IMR-90 (cell line): Measurements from ENCODE around the gene CHST8. TPM values are rescaled to one million over a fixed set of nuclear protein-coding genes. Genes with fewer than 3 reads are reported as not detected.

Experiments used
- ATAC-seq: fragments of 200-7000 bp; cut with Tn5 transposase; 2 replicates; pipeline ENCODE4 v1.9.1; 2020; ENCODE audit warnings: low read depth, mild to moderate bottlenecking, moderate library complexity
- BruUV-seq: library from RNA; stranded (reverse); fragments of 400-500 nt; replicated peaks from 2 replicates; lab custom pipeline; 2021; lab: Mats Ljungman, UMichigan
- CTCF ChIA-PET: fragments of 300-600 bp; formaldehyde crosslinking; extraction: SDS; loops from one replicate; lab custom pipeline; 2021; ENCODE audit warnings: antibody characterized with exemption; lab: Yijun Ruan, JAX
- POLR2A ChIA-PET: fragments of 300-600 bp; sonication (Branson Sonifier 250); formaldehyde crosslinking; loops from one replicate; lab custom pipeline; 2022; ENCODE audit warnings: antibody characterized with exemption; ENCODE audit not compliant: unreplicated experiment; lab: Charles Lee
- DNase-seq: peaks from one replicate; pipeline ENCODE4 v3.0.0; 2013
- H2AFZ ChIP-seq: replicated peaks from 2 replicates; pipeline ENCODE3; 2013; ENCODE audit warnings: low read length, mild to moderate bottlenecking; ENCODE audit not compliant: poor library complexity
- H2AK5ac ChIP-seq: 2 replicates; pipeline ENCODE4 v1.6.1; 2013; ENCODE audit warnings: low read depth, low read length, inconsistent platforms
- H2AK9ac ChIP-seq: replicated peaks from 2 replicates; pipeline ENCODE3; 2013; ENCODE audit warnings: mild to moderate bottlenecking, low read depth, low read length, moderate library complexity; ENCODE audit not compliant: poor library complexity
- H2BK120ac ChIP-seq: 2 replicates; pipeline ENCODE4 v1.6.1; 2013; ENCODE audit warnings: low read depth, low read length, inconsistent platforms
- H2BK15ac ChIP-seq: 3 replicates; pipeline ENCODE4 v1.6.1; 2013; ENCODE audit warnings: low read depth, low read length, inconsistent platforms
- H2BK20ac ChIP-seq: 2 replicates; pipeline ENCODE4 v1.6.1; 2013; ENCODE audit warnings: low read depth, mild to moderate bottlenecking, inconsistent platforms, low read length, moderate library complexity
- H2BK5ac ChIP-seq: 2 replicates; pipeline ENCODE4 v1.6.1; 2013; ENCODE audit warnings: mild to moderate bottlenecking, low read depth, low read length, inconsistent platforms; ENCODE audit not compliant: poor library complexity, severe bottlenecking
- H3K14ac ChIP-seq: replicated peaks from 2 replicates; pipeline ENCODE4 v1.6.1; 2013; ENCODE audit warnings: low read depth, low read length, inconsistent platforms
- H3K18ac ChIP-seq: 2 replicates; pipeline ENCODE4 v1.6.1; 2013; ENCODE audit warnings: low read depth, low read length, control low read depth
- H3K23ac ChIP-seq: 2 replicates; pipeline ENCODE4 v1.6.1; 2013; ENCODE audit warnings: low read depth, low read length, inconsistent platforms
- H3K27ac ChIP-seq: 2 replicates; pipeline ENCODE4 v1.5.1; 2013; ENCODE audit warnings: mild to moderate bottlenecking, control low read depth, low read length; ENCODE audit not compliant: insufficient read depth
- H3K27me3 ChIP-seq: 2 replicates; pipeline ENCODE4 v1.6.1; 2013; ENCODE audit warnings: low read length; ENCODE audit not compliant: control insufficient read depth, insufficient read depth
- H3K36me3 ChIP-seq: 2 replicates; pipeline ENCODE4 v1.6.1; 2013; ENCODE audit warnings: low read length, mixed read lengths; ENCODE audit not compliant: control insufficient read depth, insufficient read depth
- H3K4ac ChIP-seq: 2 replicates; pipeline ENCODE4 v1.6.1; 2013; ENCODE audit warnings: low read depth, low read length, inconsistent platforms
- H3K4me1 ChIP-seq: 2 replicates; pipeline ENCODE4 v1.6.1; 2013; ENCODE audit warnings: low read length, mixed read lengths; ENCODE audit not compliant: control insufficient read depth, insufficient read depth
- H3K4me2 ChIP-seq: 2 replicates; pipeline ENCODE4 v1.6.1; 2013; ENCODE audit warnings: low read depth, mild to moderate bottlenecking, control low read depth, low read length, moderate library complexity
- H3K4me3 ChIP-seq: 2 replicates; pipeline ENCODE4 v1.5.1; 2013; ENCODE audit warnings: low read depth, mild to moderate bottlenecking, control low read depth, low read length, moderate library complexity; ENCODE audit not compliant: insufficient read depth
- H3K56ac ChIP-seq: 2 replicates; pipeline ENCODE4 v1.6.1; 2013; ENCODE audit warnings: low read length, inconsistent platforms; ENCODE audit not compliant: insufficient read depth; ENCODE audit errors: extremely low read depth
- H3K79me1 ChIP-seq, 2 experiments: 2 replicates each; pipeline ENCODE4 v1.6.1; 2013; ENCODE audit warnings: low read length in 2 of 2, inconsistent platforms in 1 of 2, low read depth in 1 of 2
- H3K9ac ChIP-seq: 2 replicates; pipeline ENCODE4 v1.6.1; 2013; ENCODE audit warnings: low read depth, low read length, control low read depth
- H3K9me1 ChIP-seq: 2 replicates; pipeline ENCODE4 v1.6.1; 2013; ENCODE audit warnings: low read length, inconsistent platforms; ENCODE audit not compliant: insufficient read depth
- H3K9me3 ChIP-seq: 2 replicates; pipeline ENCODE4 v1.6.1; 2013; ENCODE audit warnings: low read length; ENCODE audit not compliant: control insufficient read depth, insufficient read depth
- H4K20me1 ChIP-seq: 2 replicates; pipeline ENCODE4 v1.6.1; 2013; ENCODE audit warnings: low read length, inconsistent platforms; ENCODE audit not compliant: insufficient read depth
- H4K5ac ChIP-seq: 2 replicates; pipeline ENCODE4 v1.6.1; 2013; ENCODE audit warnings: mild to moderate bottlenecking, low read depth, low read length, control low read depth
- H4K8ac ChIP-seq, 2 experiments: 2 replicates each; pipeline ENCODE4 v1.6.1; 2013; ENCODE audit warnings: low read depth in 2 of 2, low read length in 2 of 2, control low read depth in 1 of 2, inconsistent platforms in 1 of 2
- H4K91ac ChIP-seq: 2 replicates; pipeline ENCODE4 v1.6.1; 2013; ENCODE audit warnings: low read depth, low read length, inconsistent platforms; ENCODE audit not compliant: insufficient read depth
- BHLHE40 ChIP-seq: fragments of 150-350 bp; IDR thresholded peaks from 2 replicates; pipeline ENCODE4 v1.6.1; 2016; ENCODE audit warnings: mild to moderate bottlenecking, low read depth, low read length
- CEBPB ChIP-seq: IDR thresholded peaks from 2 replicates; pipeline ENCODE4 v1.6.1; 2012; ENCODE audit warnings: low read depth, low read length, improper control_type of control experiment
- CHD1 ChIP-seq: IDR thresholded peaks from 2 replicates; pipeline ENCODE4 v1.6.1; 2012; ENCODE audit warnings: low read depth, low read length, improper control_type of control experiment
- FOS ChIP-seq: fragments of 150-350 bp; IDR thresholded peaks from 2 replicates; pipeline ENCODE4 v1.6.1; 2016; ENCODE audit warnings: low read depth, low read length
- MAFK ChIP-seq: IDR thresholded peaks from 2 replicates; pipeline ENCODE4 v1.6.1; 2012; ENCODE audit warnings: low read depth, low read length, improper control_type of control experiment
- MAZ ChIP-seq: IDR thresholded peaks from 2 replicates; pipeline ENCODE4 v1.6.1; 2012; ENCODE audit warnings: low read depth, mild to moderate bottlenecking, low read length, improper control_type of control experiment, moderate library complexity, borderline replicate concordance
- MXI1 ChIP-seq: IDR thresholded peaks from 2 replicates; pipeline ENCODE4 v1.6.1; 2012; ENCODE audit warnings: low read depth, mild to moderate bottlenecking, low read length, moderate library complexity, borderline replicate concordance
- NFE2L2 ChIP-seq: fragments of 150-350 bp; IDR thresholded peaks from 2 replicates; pipeline ENCODE4 v1.6.1; 2016; ENCODE audit warnings: low read depth, mild to moderate bottlenecking, low read length
- POLR2A ChIP-seq: IDR thresholded peaks from 2 replicates; pipeline ENCODE4 v1.6.1; 2012; ENCODE audit warnings: mild to moderate bottlenecking, low read depth, low read length
- RAD21 ChIP-seq: IDR thresholded peaks from 2 replicates; pipeline ENCODE4 v1.6.1; 2012; ENCODE audit warnings: low read length, improper control_type of control experiment
- RFX5 ChIP-seq: IDR thresholded peaks from 2 replicates; pipeline ENCODE4 v1.8.0; 2012; ENCODE audit warnings: low read depth, mild to moderate bottlenecking, low read length, moderate library complexity
- WGBS, 2 experiments: methylation state at CpG; one replicate each; pipeline versions ENCODE4 v1.1.5 to v1.1.7; 2013; ENCODE audit warnings: missing lambda C conversion rate in 2 of 2; ENCODE audit not compliant: insufficient read length in 1 of 2; ENCODE audit errors: extremely low coverage in 2 of 2; 5-methylcytosine and 5-hydroxymethylcytosine counted together
- dilution Hi-C: fragments of 300-500 bp; cut with HindIII; formaldehyde crosslinking; loops from one replicate; pipeline ENCODE4 v1.14.3; 2018; ENCODE audit warnings: low sequenced_read_pairs; ENCODE audit not compliant: unreplicated experiment
- in situ Hi-C: fragments of 300-500 bp; cut with MboI; formaldehyde crosslinking; loops from 3 replicates; pipeline ENCODE4 v1.14.3; 2019; ENCODE audit warnings: low sequenced_read_pairs, inconsistent platforms, mixed read lengths
- intact Hi-C: fragments of 100-400 bp; cut with micrococcal nuclease; formaldehyde crosslinking; loops from 2 replicates; pipeline ENCODE4 v1.10.0; 2022
- polyA plus RNA-seq, 3 experiments: library from polyadenylated mRNA; depleted of rRNA; stranded (reverse); fragments of >200 nt; gene quantifications; 2 replicates each; pipeline ENCODE4 v1.2.3, GENCODE V29; 2012; ENCODE audit warnings: low replicate concordance in 1 of 3
- total RNA-seq: library from RNA; depleted of rRNA; stranded (reverse); fragments of >200 nt; gene quantifications from 2 replicates; pipeline ENCODE4 v1.2.3, GENCODE V29; 2012
- TF ChIP-seq, protein P1 (sequence below): conservative IDR thresholded peaks from 2 replicates; pipeline ENCODE4 v1.5.1; 2012; ENCODE audit warnings: mild to moderate bottlenecking, low read depth, low read length, improper control_type of control experiment
- TF ChIP-seq, protein P2 (sequence below): fragments of 150-350 bp; IDR thresholded peaks from 2 replicates; pipeline ENCODE4 v1.6.1; 2016; ENCODE audit warnings: low read depth, mild to moderate bottlenecking, low read length, moderate library complexity, borderline replicate concordance
- TF ChIP-seq, protein P3 (sequence below): fragments of 150-350 bp; IDR thresholded peaks from 2 replicates; pipeline ENCODE4 v1.6.1; 2017; ENCODE audit warnings: mild to moderate bottlenecking, antibody characterized with exemption, low read length, low read depth

The CHST8 gene
- total and polyA plus RNA-seq, 2 of the 4 experiments (the other 2 are of a cell fraction) = not detected

DNA sequence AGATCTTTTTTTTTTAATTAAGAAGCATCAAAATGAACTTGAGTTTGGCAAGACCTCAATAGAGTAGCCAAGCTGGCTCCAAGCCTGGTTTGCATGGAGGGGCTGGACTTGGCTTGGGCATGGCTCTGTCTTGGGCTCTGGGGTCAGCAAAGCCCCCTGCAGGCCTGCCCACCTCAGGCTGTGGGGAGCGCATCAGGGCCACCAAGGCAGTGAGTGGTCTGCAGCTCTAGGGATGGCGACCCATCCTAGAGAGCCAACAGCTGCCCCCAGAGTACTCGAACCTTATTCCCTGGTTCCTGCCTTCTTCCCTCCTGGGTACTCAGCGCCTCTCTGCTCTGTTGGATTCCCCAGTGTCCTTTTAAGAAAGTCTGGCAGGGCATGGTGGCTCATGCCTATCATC lies 5.4 kb upstream of the CHST8 start:
- Histone ChIP-seq H3K18ac (no peak overlapping the region), H3K4me3 (no peak overlapping the region), H2AK9ac (no peak overlapping the region), H3K4me1 (no peaks in the 10 kb centered on the region), H2AK5ac (no peak overlapping the region), H3K36me3 (no peaks in the 10 kb centered on the region), H2BK15ac (no peak overlapping the region), H4K8ac (no peak overlapping the region), H3K9me3 (no peaks in the 10 kb centered on the region), H3K14ac (no peak overlapping the region), H4K5ac (no peak overlapping the region), H2AFZ (no peak overlapping the region), H3K9ac (no peak overlapping the region), H2BK5ac (no peak overlapping the region), H2BK20ac (no peak overlapping the region), H2BK120ac (no peak overlapping the region), H3K79me1 (no peaks in the 10 kb centered on the region), H3K4ac (no peak overlapping the region), H3K27ac (no peak overlapping the region), H4K91ac (no peak overlapping the region), H3K23ac (no peak overlapping the region), H3K56ac (no peak overlapping the region), H3K9me1 (no peaks in the 10 kb centered on the region), H3K4me2 (no peak overlapping the region), H4K20me1 (no peaks in the 10 kb centered on the region), H3K27me3 (peaks cover 15% of the 10 kb centered on the region)
- ChIA-PET CTCF (no interaction called here), POLR2A (no interaction called here)
- no TSS peak for BruUV-seq
- no peak for ATAC-seq
- in situ Hi-C loops = no loop called here
- intact Hi-C loops = no loop called here
- dilution Hi-C loops = no loop called here
- DNase-seq = no peak
- no peak for TF ChIP-seq POLR2A
- TF ChIP-seq, protein P1, sequence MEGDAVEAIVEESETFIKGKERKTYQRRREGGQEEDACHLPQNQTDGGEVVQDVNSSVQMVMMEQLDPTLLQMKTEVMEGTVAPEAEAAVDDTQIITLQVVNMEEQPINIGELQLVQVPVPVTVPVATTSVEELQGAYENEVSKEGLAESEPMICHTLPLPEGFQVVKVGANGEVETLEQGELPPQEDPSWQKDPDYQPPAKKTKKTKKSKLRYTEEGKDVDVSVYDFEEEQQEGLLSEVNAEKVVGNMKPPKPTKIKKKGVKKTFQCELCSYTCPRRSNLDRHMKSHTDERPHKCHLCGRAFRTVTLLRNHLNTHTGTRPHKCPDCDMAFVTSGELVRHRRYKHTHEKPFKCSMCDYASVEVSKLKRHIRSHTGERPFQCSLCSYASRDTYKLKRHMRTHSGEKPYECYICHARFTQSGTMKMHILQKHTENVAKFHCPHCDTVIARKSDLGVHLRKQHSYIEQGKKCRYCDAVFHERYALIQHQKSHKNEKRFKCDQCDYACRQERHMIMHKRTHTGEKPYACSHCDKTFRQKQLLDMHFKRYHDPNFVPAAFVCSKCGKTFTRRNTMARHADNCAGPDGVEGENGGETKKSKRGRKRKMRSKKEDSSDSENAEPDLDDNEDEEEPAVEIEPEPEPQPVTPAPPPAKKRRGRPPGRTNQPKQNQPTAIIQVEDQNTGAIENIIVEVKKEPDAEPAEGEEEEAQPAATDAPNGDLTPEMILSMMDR = no peak
- TF ChIP-seq, protein P2, sequence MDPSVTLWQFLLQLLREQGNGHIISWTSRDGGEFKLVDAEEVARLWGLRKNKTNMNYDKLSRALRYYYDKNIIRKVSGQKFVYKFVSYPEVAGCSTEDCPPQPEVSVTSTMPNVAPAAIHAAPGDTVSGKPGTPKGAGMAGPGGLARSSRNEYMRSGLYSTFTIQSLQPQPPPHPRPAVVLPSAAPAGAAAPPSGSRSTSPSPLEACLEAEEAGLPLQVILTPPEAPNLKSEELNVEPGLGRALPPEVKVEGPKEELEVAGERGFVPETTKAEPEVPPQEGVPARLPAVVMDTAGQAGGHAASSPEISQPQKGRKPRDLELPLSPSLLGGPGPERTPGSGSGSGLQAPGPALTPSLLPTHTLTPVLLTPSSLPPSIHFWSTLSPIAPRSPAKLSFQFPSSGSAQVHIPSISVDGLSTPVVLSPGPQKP = no peak
- TF ChIP-seq CHD1 = no peak
- TF ChIP-seq NFE2L2 = no peak
- no peak for TF ChIP-seq MAFK
- no peak for TF ChIP-seq MAZ
- TF ChIP-seq RFX5 = no peak
- no peak for TF ChIP-seq FOS
- TF ChIP-seq CEBPB = no peak
- TF ChIP-seq, protein P3, sequence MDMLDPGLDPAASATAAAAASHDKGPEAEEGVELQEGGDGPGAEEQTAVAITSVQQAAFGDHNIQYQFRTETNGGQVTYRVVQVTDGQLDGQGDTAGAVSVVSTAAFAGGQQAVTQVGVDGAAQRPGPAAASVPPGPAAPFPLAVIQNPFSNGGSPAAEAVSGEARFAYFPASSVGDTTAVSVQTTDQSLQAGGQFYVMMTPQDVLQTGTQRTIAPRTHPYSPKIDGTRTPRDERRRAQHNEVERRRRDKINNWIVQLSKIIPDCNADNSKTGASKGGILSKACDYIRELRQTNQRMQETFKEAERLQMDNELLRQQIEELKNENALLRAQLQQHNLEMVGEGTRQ = no peak
- TF ChIP-seq BHLHE40 = no peak
- no peak for TF ChIP-seq RAD21
- TF ChIP-seq MXI1 = no peak
- no CpG with 5 or more reads among the region's 4 CpGs for WGBS, 2 experiments
